ENCODE measurements around the gene GPR85.
A peak's percentile ranks its signal among the peaks of the same experiment; 100 is the strongest.
"Not testable (repeated sequence)": the region's sequence is repeated elsewhere in the genome, so short reads cannot be mapped to it uniquely, and the experiment has no call there.

GPR85 gene

DNA sequence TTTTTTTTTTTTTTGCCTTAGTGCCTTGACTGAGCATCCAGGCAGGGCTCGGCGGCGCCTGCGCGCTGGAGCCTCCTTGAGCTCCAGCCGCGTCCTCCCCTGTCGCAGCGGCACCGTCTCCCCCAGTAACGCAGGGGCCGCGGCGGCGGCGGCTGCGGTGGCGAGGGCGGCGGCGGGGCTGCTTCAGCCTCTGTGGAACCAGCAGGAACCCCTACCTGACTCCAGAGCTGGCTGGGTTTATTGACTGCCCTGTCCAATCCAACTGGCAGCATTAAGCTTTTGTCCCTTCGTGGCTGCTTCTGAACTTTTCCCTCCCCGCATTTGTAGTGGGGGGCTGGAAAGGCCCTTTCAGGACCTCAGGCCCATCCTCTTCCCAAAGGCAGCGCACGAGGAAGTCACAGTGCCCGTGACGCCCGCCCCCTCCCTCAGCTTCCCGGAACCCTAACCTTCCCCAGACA lies at the start of gene GPR85:
TSS of gene GPR85 (minus strand) at position 397 of the 458 bp plus-strand sequence. CDS start 2,106 bp downstream, outside the sequence.
- no peak for DNase-seq

DNA sequence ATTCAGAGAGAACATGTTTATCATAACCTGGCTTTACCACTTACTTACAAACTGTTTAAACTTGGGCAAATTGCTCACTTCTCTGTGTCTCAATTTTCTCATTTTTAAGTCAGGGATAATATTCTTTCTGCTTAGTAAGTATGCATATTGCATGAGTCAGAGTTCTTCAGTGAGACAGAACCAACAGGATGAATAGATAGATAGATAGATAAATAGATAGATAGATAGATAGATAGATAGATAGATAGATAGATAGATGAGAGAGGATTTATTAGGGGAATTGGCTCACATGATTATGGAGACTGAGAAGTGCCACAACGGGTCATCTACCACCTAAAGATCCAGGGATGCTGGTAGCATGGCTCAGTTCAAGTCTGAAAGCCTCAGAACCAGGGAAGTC lies 47.4 kb upstream of the GPR85 start:
- no peak for DNase-seq

DNA sequence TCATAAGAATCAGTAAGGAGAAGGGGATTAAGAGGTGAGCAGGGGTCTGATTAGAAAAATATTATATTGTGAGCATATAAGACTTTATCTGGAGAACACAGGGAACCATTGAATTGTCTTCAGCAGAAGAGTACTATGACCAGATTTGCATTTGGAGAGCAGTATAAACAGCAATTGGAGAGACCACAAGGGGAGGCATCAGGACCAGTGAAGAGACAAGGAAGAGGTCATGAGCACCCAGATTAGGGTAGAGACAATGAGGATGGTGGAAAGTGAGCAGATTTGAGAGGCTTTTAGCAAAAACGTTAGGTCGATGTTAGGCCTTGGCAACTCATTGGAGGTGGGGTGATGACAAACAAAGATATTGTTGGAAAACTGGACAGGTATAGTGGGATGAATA lies 44.7 kb upstream of the GPR85 start:
- DNase-seq, result no peak

- DNase-seq, result no peak
Observed at GRCh38 chr7:113128031-113128430, 41.4 kb upstream of the GPR85 start.

GRCh38 chr7:113125728-113126127 lies 39.1 kb upstream of the GPR85 start:
- no peak for DNase-seq

DNA sequence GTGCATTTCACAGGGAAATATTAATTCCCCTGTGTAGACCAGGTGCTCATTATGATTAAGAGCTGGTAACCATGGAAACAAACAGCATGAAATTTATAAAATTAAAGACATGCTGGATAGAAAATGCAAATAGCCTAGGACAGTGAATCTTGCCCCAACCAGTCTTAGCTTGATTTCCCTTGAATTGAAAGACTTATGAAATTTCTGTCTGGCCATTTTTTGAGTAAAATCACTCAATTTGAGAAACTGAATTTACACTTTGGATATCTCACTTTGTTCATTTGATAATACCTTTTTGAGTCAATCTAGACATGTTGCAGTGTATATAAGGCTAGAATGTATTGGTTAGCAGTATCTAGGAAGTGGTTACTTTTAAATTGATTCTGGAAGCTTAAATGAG lies 36.1 kb upstream of the GPR85 start:
- no peak for DNase-seq

DNA sequence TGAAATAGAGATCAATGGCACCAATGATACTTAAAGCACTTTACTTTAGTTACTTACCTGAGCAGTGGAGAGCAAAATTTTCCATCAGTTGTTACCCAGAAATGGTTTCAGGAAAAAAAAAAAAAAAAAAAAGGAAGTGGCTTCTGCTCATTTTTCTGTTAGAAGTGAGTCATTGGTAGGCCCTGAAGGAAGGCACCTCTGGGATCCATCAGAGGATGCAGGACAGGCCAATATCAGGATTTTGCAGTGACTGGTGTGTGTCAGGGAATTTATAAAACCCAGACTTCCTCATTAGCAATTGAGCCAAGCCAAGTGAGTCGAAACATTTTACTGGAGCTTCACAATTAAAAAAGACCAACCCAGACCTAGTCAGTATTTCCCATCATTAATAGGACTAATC lies 34.0 kb upstream of the GPR85 start:
- DNase-seq, result no peak

DNA sequence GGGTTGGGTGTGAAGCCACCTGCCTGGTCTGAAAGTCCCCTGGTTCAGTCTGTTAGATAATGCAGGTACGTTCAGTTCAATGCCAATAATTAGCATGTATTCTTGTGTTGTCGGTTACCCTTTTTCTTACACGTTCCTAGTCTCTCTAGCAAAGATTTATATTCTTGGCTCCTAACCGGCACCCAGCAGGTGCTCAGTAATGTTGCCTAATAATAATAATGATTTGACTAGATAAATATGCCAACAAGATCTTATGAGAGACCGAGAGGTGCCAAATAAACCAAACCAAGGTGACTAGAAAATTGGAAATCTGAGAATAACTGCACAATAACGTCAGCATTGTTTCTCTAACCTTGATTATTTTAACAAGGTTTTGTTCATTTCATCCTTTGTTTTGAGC lies 32.8 kb upstream of the GPR85 start:
- DNase-seq, result no peak

GRCh38 chr7:113118074-113118959 lies 31.7 kb upstream of the GPR85 start, which contains the start of gene SMIM30:
SMIM30 (minus strand) TSS chr7:113118554; CDS start chr7:113117578, 976 bp downstream.
- peak; percentile 65 to 73 for DNase-seq

DNA sequence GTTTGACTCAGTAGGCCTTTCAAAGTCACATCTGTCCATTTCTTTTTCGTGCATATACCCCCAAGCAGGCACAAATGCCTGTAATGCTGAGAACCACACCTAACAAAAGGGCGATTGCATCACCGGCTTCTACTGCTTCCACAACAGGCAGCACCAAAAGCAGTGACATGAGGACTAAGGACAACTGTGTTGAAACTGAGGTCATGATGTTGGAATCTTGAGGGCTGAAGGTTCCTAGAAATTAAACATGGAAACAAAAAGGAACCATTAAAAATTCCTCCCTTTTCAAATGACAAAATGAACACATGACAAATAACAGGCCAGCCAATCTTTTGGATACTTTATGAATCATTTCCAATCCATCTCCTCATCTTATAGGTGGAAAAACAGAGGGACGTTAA lies 30.7 kb upstream of the GPR85 start:
- not testable (repeated sequence) for DNase-seq

DNA sequence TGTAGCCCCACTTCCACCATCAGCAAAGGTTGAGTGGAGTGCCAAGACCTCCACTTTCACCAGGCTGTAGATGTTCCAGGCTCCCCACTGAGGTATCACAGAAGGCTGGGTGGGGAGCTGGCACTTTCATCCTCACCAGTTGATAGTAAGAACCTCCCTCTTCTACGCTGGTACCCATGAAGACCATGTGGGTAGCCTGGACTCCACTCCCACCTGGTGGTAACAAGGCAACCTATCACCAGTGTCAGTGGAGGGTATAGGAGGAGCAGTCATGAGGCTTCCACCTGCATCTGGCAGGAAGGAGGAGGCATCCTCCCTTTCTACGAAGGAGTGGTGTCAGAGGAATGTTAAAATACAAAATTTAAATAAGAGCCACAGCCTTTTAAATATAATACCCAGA lies 27.3 kb upstream of the GPR85 start:
- no peak for DNase-seq

GRCh38 chr7:113109718-113110117 lies 23.1 kb upstream of the GPR85 start:
- no peak for DNase-seq

DNA sequence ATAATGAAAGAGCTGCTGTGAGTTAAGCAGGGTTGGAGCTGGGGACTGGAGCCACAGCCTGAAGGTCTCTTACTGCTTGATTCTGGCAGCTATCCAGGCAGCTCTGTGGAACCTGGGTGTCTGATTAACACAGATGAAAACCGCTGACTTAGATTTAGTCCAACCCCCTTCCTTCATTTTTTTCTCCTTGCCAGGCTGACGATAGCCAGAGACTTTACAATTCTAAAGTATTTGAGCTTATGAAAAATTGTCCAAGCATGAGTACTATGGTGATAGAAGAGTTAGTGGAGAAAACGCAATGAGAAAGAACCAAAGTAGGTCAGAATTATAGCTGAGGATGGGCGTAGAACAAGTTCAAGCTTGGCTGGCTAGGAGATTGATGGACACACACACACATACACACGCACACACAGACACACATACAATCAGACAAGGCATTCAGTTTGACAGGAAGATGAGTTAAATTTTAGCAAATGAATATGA lies 13.5 kb upstream of the GPR85 start:
- no peak for DNase-seq

DNA sequence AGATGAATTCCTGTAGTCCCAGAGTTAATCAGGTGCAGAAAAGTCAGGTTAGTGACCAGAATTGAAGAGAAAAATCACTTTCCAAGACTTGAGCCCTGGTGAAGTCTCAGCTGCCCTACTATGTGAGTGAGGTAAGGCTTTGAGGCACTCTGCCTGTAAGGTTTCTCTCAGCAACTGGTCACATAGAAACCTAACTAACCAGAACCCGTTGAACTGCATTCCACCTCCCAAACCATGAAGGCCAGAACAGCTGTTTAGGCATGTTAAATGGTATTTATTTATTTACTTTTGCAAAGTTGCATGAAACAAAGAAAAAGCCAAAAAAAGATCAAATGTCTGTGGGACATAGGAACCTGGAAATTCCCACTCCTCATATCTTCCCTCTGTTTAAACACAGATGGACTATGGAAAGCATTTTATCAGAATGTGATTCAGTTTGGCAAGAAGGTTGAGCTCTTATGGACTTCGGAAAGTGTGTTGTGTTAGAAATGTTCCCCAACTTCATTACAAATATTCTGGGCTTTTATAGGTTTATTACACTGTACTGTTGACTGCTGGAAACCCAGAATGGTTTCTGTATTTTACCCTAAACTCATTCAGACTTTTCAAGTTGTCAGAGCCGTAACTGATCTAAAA lies 12.8 kb upstream of the GPR85 start:
- DNase-seq, result no peak

GRCh38 chr7:113094517-113095249 lies 8.1 kb upstream of the GPR85 start:
- no peak for DNase-seq

DNA sequence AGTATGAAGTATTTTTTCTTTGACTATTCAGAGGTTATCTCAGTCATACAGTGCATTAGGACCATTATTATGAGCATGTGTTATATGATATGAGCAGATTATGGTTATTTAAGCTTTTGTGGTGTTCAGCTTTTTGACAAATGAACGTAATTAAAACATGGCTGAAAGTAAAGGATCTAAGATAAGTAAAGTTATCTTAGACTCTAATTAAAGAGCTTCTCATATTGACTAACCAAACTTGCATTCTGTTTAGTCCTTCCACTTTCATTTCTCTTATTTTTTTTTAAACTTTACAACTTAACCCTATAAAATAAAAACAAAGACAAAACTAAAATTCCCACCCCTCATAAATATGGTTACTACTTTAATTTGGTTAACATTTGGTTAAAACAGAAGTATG lies 6.9 kb upstream of the GPR85 start:
- DNase-seq, result no peak

- DNase-seq, result no peak
Observed at GRCh38 chr7:113092762-113093161, 6.1 kb upstream of the GPR85 start.

DNA sequence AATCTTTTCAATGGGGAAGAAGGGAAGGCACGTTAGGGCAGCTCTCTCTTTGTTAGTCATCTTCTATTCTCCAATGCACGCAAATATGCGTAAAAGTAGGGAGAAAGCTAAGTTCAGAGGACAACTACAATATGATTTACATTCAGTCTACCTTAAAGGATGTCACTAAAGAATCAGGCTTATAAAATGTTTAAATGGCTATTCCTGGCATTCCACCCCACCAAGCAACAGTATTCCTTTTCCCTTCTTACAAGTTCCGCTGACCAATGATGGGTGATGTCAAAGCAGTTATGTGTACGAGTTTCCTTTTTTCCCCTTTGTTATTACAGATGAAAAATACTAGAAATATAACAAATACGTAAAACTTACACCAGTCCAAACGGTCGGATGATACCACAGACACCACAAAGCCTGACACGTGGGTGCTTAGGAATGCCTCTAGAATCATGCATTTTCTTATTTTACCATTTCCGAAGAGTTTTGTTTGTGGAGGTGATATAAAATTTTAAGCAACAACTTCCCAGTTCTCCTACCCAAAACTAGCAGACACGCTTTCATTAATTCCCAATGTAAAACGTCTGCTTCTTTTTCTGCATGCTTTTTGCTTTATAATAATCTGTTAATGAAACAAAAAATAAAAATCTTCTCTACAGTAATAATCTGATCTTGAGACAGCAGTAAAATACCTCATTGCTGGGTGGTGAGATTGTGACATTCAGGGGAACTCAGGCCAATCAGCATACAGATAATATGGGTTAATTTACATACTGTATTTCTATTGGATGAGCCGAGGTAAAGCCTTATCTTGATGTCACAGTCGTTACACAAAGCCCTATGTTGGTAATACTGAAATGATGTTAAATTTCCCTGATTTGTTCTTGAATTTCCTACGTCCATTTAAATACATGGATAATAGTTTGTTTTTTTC lies 708 bp upstream of the GPR85 start:
- DNase-seq, result peak; percentile 22 to 74

GRCh38 chr7:113085781-113086390 lies 741 bp downstream of the GPR85 start:
- no peak for DNase-seq

GRCh38 chr7:113084496-113085172 lies 2.0 kb downstream of the GPR85 start:
- DNase-seq, result no peak

All from cerebellar nuclear complex (tissue), 1 donor.